SK-N-SH treated with all-trans-retinoic acid at 6 μM for 48 hours (cell line): ENCODE measurements around the gene ENPP7.

Experiments used
- ATAC-seq: fragments of 200-7000 bp; cut with Tn5 transposase; 3 replicates; pipeline ENCODE4 v1.9.1; 2020; ENCODE audit warnings: mild to moderate bottlenecking, moderate library complexity
- ARNTL ChIP-seq: fragments of 450-650 bp; formaldehyde crosslinking; IDR thresholded peaks from 2 replicates; pipeline ENCODE4 v1.5.0; 2020; ENCODE audit warnings: low read depth, mild to moderate bottlenecking, moderate library complexity, borderline replicate concordance
- BACH2 ChIP-seq: fragments of 250-450 bp; sonication (Bioruptor Pico); IDR thresholded peaks from 2 replicates; pipeline ENCODE4 v1.9.0; 2021; ENCODE audit warnings: mild to moderate bottlenecking, borderline replicate concordance
- CREB5 ChIP-seq: fragments of 250-450 bp; sonication (Bioruptor Pico); IDR thresholded peaks from 2 replicates; pipeline ENCODE4 v1.5.1; 2020; ENCODE audit warnings: low read depth, mild to moderate bottlenecking, moderate library complexity
- CSDC2 ChIP-seq: fragments of 250-450 bp; sonication (Bioruptor Pico); IDR thresholded peaks from 2 replicates; pipeline ENCODE4 v1.5.0; 2020; ENCODE audit warnings: mild to moderate bottlenecking, moderate library complexity
- ESRRG ChIP-seq: fragments of 250-450 bp; sonication (Bioruptor Pico); IDR thresholded peaks from 2 replicates; pipeline ENCODE4 v1.6.1; 2021; ENCODE audit warnings: mild to moderate bottlenecking
- GLIS3 ChIP-seq: fragments of 250-450 bp; sonication (Bioruptor Pico); IDR thresholded peaks from 2 replicates; pipeline ENCODE4 v1.5.0; 2020; ENCODE audit warnings: mild to moderate bottlenecking, moderate library complexity
- ISL1 ChIP-seq: fragments of 250-450 bp; sonication (Bioruptor Pico); IDR thresholded peaks from 2 replicates; pipeline ENCODE4 v2.1.2; 2022; ENCODE audit warnings: mild to moderate bottlenecking, moderate library complexity
- OSR1 ChIP-seq: fragments of 250-450 bp; sonication (Bioruptor Pico); IDR thresholded peaks from 2 replicates; pipeline ENCODE4 v1.8.0; 2022; ENCODE audit warnings: moderate library complexity, mild to moderate bottlenecking, inconsistent platforms
- POU6F1 ChIP-seq: fragments of 250-450 bp; sonication (Bioruptor Pico); IDR thresholded peaks from 2 replicates; pipeline ENCODE4 v1.8.0; 2021; ENCODE audit warnings: low read depth, mild to moderate bottlenecking, moderate library complexity, borderline replicate concordance
- PPARA ChIP-seq: fragments of 250-450 bp; sonication (Bioruptor Pico); IDR thresholded peaks from 2 replicates; pipeline ENCODE4 v1.5.0; 2020; ENCODE audit warnings: mild to moderate bottlenecking, borderline replicate concordance
- RARB ChIP-seq: fragments of 250-450 bp; sonication (Bioruptor Pico); IDR thresholded peaks from 2 replicates; pipeline ENCODE4 v1.8.0; 2021; ENCODE audit warnings: mild to moderate bottlenecking, moderate library complexity
- SNAI2 ChIP-seq: fragments of 250-450 bp; sonication (Bioruptor Pico); IDR thresholded peaks from 2 replicates; pipeline ENCODE4 v1.5.0; 2020; ENCODE audit warnings: mild to moderate bottlenecking, moderate library complexity
- TCF4 ChIP-seq: fragments of 250-450 bp; sonication (Bioruptor Pico); IDR thresholded peaks from 2 replicates; pipeline ENCODE4 v1.8.0; 2021; ENCODE audit warnings: mild to moderate bottlenecking, moderate library complexity, borderline replicate concordance
- TOX ChIP-seq: fragments of 250-450 bp; sonication (Bioruptor Pico); IDR thresholded peaks from 2 replicates; pipeline ENCODE4 v1.8.0; 2021; ENCODE audit warnings: mild to moderate bottlenecking, moderate library complexity, borderline replicate concordance
- ZC3H10 ChIP-seq: fragments of 250-450 bp; sonication (Bioruptor Pico); IDR thresholded peaks from 2 replicates; pipeline ENCODE4 v1.5.1; 2021; ENCODE audit warnings: mild to moderate bottlenecking, moderate library complexity
- ZFP3 ChIP-seq: fragments of 250-450 bp; sonication (Bioruptor Pico); IDR thresholded peaks from 2 replicates; pipeline ENCODE4 v1.5.0; 2020; ENCODE audit warnings: mild to moderate bottlenecking, moderate library complexity
- ZFP30 ChIP-seq: fragments of 450-650 bp; formaldehyde crosslinking; IDR thresholded peaks from 2 replicates; pipeline ENCODE4 v1.5.0; 2022; ENCODE audit warnings: mild to moderate bottlenecking, moderate library complexity
- ZNF565 ChIP-seq: fragments of 450-650 bp; formaldehyde crosslinking; conservative IDR thresholded peaks from 2 replicates; pipeline ENCODE4 v1.5.0; 2020; ENCODE audit warnings: low read depth, mild to moderate bottlenecking, moderate library complexity
- ZNF70 ChIP-seq: fragments of 450-650 bp; formaldehyde crosslinking; IDR thresholded peaks from 2 replicates; pipeline ENCODE4 v1.5.0; 2020; ENCODE audit warnings: mild to moderate bottlenecking, moderate library complexity
- ZNF8 ChIP-seq: fragments of 450-650 bp; formaldehyde crosslinking; IDR thresholded peaks from 2 replicates; pipeline ENCODE4 v1.5.0; 2020; ENCODE audit warnings: mild to moderate bottlenecking, moderate library complexity
- TF ChIP-seq, protein P1 (sequence below): fragments of 250-450 bp; sonication (Bioruptor Pico); IDR thresholded peaks from 2 replicates; pipeline ENCODE4 v1.5.1; 2021; ENCODE audit warnings: mild to moderate bottlenecking, moderate library complexity
- TF ChIP-seq, protein P2 (sequence below): fragments of 250-450 bp; sonication (Bioruptor Pico); IDR thresholded peaks from 2 replicates; pipeline ENCODE4 v1.8.0; 2020; ENCODE audit warnings: mild to moderate bottlenecking, moderate library complexity, borderline replicate concordance

ENPP7 gene

DNA sequence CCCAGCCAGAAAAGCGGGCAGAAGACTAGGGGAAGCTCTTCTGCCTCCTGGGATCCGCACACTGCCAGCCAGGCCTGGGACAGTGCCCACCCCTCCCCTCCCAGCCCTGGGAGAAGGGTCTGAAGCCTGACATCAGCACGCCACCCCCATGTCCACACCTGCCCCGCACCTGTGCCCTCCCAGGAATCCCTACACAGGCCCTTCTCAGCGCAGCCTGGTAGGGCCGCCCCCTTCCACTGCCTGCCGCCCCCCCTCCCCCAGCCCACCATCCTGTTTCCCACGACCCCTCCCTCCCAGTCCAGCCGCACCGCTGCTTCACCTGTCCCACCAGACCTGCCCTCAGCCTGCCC lies 10.6 kb downstream of the ENPP7 start:
- TF ChIP-seq TCF4 (CRISPR knock-in tag) (no peak), ESRRG (CRISPR knock-in tag) (no peak), ZC3H10 (CRISPR knock-in tag) (no peak), PPARA (CRISPR knock-in tag) (no peak), ISL1 (CRISPR knock-in tag) (no peak), SNAI2 (CRISPR knock-in tag) (no peak), GLIS3 (CRISPR knock-in tag) (no peak), RARB (no peak), BACH2 (CRISPR knock-in tag) (no peak), ZNF565 (CRISPR knock-in tag) (no peak), ZNF8 (no peak), OSR1 (CRISPR knock-in tag) (no peak), ZFP30 (CRISPR knock-in tag) (no peak), CREB5 (CRISPR knock-in tag) (no peak), ARNTL (CRISPR knock-in tag) (no peak), ZNF70 (CRISPR knock-in tag) (no peak)
- TF ChIP-seq, protein P1, sequence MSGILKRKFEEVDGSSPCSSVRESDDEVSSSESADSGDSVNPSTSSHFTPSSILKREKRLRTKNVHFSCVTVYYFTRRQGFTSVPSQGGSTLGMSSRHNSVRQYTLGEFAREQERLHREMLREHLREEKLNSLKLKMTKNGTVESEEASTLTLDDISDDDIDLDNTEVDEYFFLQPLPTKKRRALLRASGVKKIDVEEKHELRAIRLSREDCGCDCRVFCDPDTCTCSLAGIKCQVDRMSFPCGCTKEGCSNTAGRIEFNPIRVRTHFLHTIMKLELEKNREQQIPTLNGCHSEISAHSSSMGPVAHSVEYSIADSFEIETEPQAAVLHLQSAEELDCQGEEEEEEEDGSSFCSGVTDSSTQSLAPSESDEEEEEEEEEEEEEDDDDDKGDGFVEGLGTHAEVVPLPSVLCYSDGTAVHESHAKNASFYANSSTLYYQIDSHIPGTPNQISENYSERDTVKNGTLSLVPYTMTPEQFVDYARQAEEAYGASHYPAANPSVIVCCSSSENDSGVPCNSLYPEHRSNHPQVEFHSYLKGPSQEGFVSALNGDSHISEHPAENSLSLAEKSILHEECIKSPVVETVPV (CRISPR knock-in tag) = no peak
- ATAC-seq = no peak

DNA sequence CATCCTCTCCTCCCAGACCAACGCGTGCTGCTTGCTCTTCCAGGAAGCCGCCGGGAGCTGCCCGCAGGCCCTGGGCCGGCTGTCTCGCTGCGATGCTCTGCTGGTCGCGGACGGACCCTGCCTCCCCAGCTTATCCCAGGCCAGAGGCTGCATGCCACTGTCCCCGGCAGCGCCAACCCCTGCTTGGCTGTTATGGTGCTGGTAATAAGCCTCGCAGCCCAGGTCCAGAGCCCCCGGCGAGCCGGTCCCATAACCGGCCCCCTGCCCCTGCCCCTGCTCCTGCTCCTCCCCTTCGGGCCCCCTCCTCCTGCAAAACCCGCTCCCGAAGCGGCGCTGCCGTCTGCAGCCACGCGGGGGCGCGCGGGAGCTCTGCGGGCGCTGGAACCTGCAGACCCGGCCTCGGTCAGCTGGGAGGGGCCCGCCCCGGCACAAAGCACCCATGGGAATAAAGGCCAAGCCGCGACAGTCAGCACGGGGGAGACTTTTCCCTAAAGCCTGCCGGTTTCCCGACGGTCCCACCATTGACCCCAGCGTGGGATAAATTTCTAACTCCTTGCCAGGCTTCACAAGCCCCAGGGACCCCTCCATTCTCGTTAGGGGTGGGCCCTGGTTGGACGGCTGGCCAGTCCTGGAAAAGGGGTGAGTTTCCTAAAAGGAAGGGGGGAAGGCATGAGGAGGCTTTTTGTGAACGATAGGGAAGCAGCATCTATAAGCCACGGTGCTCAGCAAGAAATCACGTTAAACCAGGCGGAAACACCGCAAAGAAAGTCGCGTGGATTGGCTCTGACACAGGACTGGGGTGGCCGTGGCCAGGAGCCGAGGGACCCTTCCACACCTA lies 11.2 kb downstream of the ENPP7 start:
- TF ChIP-seq ZFP3 (CRISPR knock-in tag) = no peak
- TF ChIP-seq ESRRG (CRISPR knock-in tag) = no peak
- TF ChIP-seq, protein P2, sequence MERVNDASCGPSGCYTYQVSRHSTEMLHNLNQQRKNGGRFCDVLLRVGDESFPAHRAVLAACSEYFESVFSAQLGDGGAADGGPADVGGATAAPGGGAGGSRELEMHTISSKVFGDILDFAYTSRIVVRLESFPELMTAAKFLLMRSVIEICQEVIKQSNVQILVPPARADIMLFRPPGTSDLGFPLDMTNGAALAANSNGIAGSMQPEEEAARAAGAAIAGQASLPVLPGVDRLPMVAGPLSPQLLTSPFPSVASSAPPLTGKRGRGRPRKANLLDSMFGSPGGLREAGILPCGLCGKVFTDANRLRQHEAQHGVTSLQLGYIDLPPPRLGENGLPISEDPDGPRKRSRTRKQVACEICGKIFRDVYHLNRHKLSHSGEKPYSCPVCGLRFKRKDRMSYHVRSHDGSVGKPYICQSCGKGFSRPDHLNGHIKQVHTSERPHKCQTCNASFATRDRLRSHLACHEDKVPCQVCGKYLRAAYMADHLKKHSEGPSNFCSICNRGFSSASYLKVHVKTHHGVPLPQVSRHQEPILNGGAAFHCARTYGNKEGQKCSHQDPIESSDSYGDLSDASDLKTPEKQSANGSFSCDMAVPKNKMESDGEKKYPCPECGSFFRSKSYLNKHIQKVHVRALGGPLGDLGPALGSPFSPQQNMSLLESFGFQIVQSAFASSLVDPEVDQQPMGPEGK = peak; percentile 92
- TF ChIP-seq CSDC2 (CRISPR knock-in tag) = no peak
- no peak for TF ChIP-seq GLIS3 (CRISPR knock-in tag)
- TF ChIP-seq SNAI2 (CRISPR knock-in tag) = no peak
- ATAC-seq = peak; percentile 82

GRCh38 chr17:79742589-79742918 lies 11.8 kb downstream of the ENPP7 start:
- TF ChIP-seq ARNTL (CRISPR knock-in tag) (no peak), ZFP30 (CRISPR knock-in tag) (no peak), PPARA (CRISPR knock-in tag) (no peak), CREB5 (CRISPR knock-in tag) (no peak), BACH2 (CRISPR knock-in tag) (no peak), TOX (CRISPR knock-in tag) (no peak), ZNF565 (CRISPR knock-in tag) (no peak)
- TF ChIP-seq, all 23 proteins: peak for 0
- ATAC-seq = no peak

DNA sequence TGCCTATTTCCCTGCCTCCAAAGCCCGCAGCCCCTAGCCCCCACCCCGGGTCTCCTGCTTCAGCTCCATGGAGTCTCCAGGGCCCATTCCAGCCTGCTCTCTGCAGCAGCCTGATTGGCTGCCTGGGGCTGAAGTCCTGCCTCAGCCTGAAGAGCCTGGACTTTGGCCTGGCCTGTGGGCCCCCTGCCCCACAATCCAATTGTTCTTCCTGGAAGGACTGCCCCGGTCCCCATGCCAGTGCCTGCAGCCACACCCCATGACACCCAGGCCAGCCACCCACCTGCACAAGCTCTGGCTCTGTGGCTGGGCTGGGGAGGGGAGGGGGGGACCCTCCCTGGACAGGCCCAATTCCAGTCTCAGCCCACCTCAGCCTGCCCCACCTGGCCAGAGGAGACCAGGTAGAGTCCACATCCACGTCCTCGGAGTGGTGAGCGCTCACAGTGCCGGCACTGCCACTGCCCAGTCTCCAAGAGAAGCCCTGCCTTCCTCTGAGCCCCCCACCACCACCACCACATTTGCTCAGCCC lies 12.3 kb downstream of the ENPP7 start:
- ATAC-seq = no peak
- TF ChIP-seq ZC3H10 (CRISPR knock-in tag) (no peak), BACH2 (CRISPR knock-in tag) (no peak), GLIS3 (CRISPR knock-in tag) (no peak), TCF4 (CRISPR knock-in tag) (no peak), ZNF8 (no peak), SNAI2 (CRISPR knock-in tag) (no peak), ZFP30 (CRISPR knock-in tag) (no peak), ARNTL (CRISPR knock-in tag) (no peak), ZNF565 (CRISPR knock-in tag) (no peak), PPARA (CRISPR knock-in tag) (no peak), POU6F1 (CRISPR knock-in tag) (no peak), RARB (no peak), OSR1 (CRISPR knock-in tag) (no peak), TOX (CRISPR knock-in tag) (no peak), ESRRG (CRISPR knock-in tag) (no peak), ZNF70 (CRISPR knock-in tag) (no peak)
- TF ChIP-seq, protein P1 (CRISPR knock-in tag) = no peak
